Panc1 (cell line): ENCODE results near the gene USP10. TPM values are rescaled to one million over a fixed set of nuclear protein-coding genes. Genes with fewer than 3 reads are reported as not detected.

Source experiments
- ATAC-seq: fragments of 200-7000 bp; cut with Tn5 transposase; 2 replicates; pipeline ENCODE4 v1.9.1; 2020; ENCODE audit warnings: mild to moderate bottlenecking, moderate library complexity
- BruUV-seq: library from RNA; stranded (reverse); fragments of 400-500 nt; replicated peaks from 2 replicates; lab custom pipeline; 2021; lab: Mats Ljungman, UMichigan
- CTCF ChIA-PET: fragments of 300-600 bp; sonication (Branson Sonifier 250); formaldehyde crosslinking; loops from one replicate; lab custom pipeline; 2022; ENCODE audit warnings: antibody characterized with exemption; lab: Charles Lee
- POLR2A ChIA-PET: fragments of 300-600 bp; sonication (Branson Sonifier 250); formaldehyde crosslinking; loops from one replicate; lab custom pipeline; 2022; ENCODE audit warnings: antibody characterized with exemption; lab: Charles Lee
- DNase-seq: peaks from one replicate; pipeline ENCODE4 v3.0.0-alpha.2; 2010; ENCODE audit warnings: low read depth, low spot score
- H3K27ac ChIP-seq: 2 replicates; pipeline ENCODE4 v1.5.1; 2011; ENCODE audit warnings: mild to moderate bottlenecking, low read length, inconsistent platforms
- H3K27me3 ChIP-seq: fragments of 200-500 bp; sonication (Bioruptor generic); 2 replicates; pipeline ENCODE4 v1.6.0; 2014; ENCODE audit warnings: low read length, inconsistent platforms; ENCODE audit not compliant: control insufficient read depth, insufficient read depth
- H3K36me3 ChIP-seq: fragments of 200-500 bp; sonication (Bioruptor generic); 2 replicates; pipeline ENCODE4 v1.5.1; 2014; ENCODE audit warnings: inconsistent platforms, mild to moderate bottlenecking, low read length, moderate library complexity; ENCODE audit not compliant: control insufficient read depth, insufficient read depth
- H3K4me1 ChIP-seq: 2 replicates; pipeline ENCODE4 v1.5.1; 2011; ENCODE audit warnings: inconsistent platforms, mild to moderate bottlenecking, low read length, moderate library complexity; ENCODE audit not compliant: control insufficient read depth, insufficient read depth
- H3K4me3 ChIP-seq, 2 experiments: 2 replicates each; pipeline ENCODE4 v1.5.1; 2011 to 2012; ENCODE audit warnings: low read depth in 2 of 2, low read length in 2 of 2, mild to moderate bottlenecking in 2 of 2, inconsistent platforms in 1 of 2, moderate library complexity in 1 of 2
- H3K9me3 ChIP-seq: fragments of 200-500 bp; sonication (Bioruptor generic); 2 replicates; pipeline ENCODE4 v1.5.1; 2014; ENCODE audit warnings: low read depth, mild to moderate bottlenecking, inconsistent platforms, low read length, moderate library complexity; ENCODE audit not compliant: control insufficient read depth, insufficient read depth
- POLR2AphosphoS5 ChIP-seq: IDR thresholded peaks from 2 replicates; pipeline ENCODE4 v1.6.1; 2012; ENCODE audit warnings: mild to moderate bottlenecking, low read depth, low read length, moderate library complexity
- SIN3A ChIP-seq: IDR thresholded peaks from 2 replicates; pipeline ENCODE4 v1.6.1; 2012; ENCODE audit warnings: low read depth, mild to moderate bottlenecking, low read length, moderate library complexity, borderline replicate concordance; ENCODE audit not compliant: insufficient read depth
- TCF7L2 ChIP-seq: IDR thresholded peaks from 2 replicates; pipeline ENCODE4 v1.6.1; 2011; ENCODE audit warnings: mild to moderate bottlenecking, low read depth, low read length, inconsistent platforms
- in situ Hi-C: cut with HindIII; loops from 2 replicates; pipeline ENCODE4 v1.10.0; 2016; ENCODE audit warnings: low sequenced_read_pairs, low pct_unique_long_range_greater_than_20kb
- intact Hi-C: fragments of 100-400 bp; cut with micrococcal nuclease; formaldehyde crosslinking; loops from one replicate; pipeline ENCODE4 v1.10.0; 2022; ENCODE audit not compliant: unreplicated experiment
- total RNA-seq: library from RNA; stranded (reverse); gene quantifications from one replicate; pipeline ENCODE4 v1.2.1, GENCODE V29; 2021; ENCODE audit not compliant: unreplicated experiment
- TF ChIP-seq, protein P1 (sequence below): fragments of 450-650 bp; IDR thresholded peaks from 2 replicates; pipeline ENCODE4 v1.5.1; 2017; ENCODE audit warnings: mild to moderate bottlenecking
- TF ChIP-seq, protein P2 (sequence below), 2 experiments: IDR thresholded peaks; 2 replicates each; pipeline ENCODE4 v1.6.1; 2011 to 2012; ENCODE audit warnings: low read depth in 2 of 2, control low read depth in 1 of 2, low read length in 1 of 2, mild to moderate bottlenecking in 1 of 2, moderate library complexity in 1 of 2; ENCODE audit not compliant: insufficient read depth in 1 of 2

USP10 gene
- total RNA-seq, 1 experiment from 2014 or later = 77.4 TPM

DNA sequence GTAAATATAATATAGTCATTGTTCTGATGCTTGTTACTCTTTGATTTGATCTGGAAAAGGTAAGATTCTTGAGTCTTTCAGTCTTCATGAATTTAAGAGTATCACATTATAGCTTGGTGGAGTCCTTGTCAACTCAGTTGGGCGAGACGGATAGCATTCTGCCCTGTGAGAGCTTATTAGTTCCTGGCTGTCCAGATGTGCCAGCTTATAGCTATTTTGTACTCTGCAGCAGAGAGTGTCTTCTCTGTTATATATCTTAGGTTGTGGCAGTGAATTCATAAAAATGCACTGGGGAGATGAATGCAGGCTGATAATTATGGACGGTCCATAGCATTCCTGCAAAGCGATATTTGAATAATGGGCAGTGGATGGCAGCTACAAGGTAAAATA, 69.0 kb downstream of the USP10 start:
- no peaks in the 10 kb centered on the region; the same call in 1 of the 2 replicates for H3K36me3 ChIP-seq
- no peaks in the 10 kb centered on the region for H3K4me1 ChIP-seq
- no peak overlapping the region for H3K4me3 ChIP-seq
- intact Hi-C loops (no loop called here), in situ Hi-C loops (no loop called here)
- H3K27me3 ChIP-seq = no peaks in the 10 kb centered on the region
- no peaks in the 10 kb centered on the region for H3K9me3 ChIP-seq
- TF ChIP-seq TCF7L2 (no peak), POLR2AphosphoS5 (no peak)
- TF ChIP-seq, protein P1, sequence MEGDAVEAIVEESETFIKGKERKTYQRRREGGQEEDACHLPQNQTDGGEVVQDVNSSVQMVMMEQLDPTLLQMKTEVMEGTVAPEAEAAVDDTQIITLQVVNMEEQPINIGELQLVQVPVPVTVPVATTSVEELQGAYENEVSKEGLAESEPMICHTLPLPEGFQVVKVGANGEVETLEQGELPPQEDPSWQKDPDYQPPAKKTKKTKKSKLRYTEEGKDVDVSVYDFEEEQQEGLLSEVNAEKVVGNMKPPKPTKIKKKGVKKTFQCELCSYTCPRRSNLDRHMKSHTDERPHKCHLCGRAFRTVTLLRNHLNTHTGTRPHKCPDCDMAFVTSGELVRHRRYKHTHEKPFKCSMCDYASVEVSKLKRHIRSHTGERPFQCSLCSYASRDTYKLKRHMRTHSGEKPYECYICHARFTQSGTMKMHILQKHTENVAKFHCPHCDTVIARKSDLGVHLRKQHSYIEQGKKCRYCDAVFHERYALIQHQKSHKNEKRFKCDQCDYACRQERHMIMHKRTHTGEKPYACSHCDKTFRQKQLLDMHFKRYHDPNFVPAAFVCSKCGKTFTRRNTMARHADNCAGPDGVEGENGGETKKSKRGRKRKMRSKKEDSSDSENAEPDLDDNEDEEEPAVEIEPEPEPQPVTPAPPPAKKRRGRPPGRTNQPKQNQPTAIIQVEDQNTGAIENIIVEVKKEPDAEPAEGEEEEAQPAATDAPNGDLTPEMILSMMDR = no peak
- TF ChIP-seq, protein P2, sequence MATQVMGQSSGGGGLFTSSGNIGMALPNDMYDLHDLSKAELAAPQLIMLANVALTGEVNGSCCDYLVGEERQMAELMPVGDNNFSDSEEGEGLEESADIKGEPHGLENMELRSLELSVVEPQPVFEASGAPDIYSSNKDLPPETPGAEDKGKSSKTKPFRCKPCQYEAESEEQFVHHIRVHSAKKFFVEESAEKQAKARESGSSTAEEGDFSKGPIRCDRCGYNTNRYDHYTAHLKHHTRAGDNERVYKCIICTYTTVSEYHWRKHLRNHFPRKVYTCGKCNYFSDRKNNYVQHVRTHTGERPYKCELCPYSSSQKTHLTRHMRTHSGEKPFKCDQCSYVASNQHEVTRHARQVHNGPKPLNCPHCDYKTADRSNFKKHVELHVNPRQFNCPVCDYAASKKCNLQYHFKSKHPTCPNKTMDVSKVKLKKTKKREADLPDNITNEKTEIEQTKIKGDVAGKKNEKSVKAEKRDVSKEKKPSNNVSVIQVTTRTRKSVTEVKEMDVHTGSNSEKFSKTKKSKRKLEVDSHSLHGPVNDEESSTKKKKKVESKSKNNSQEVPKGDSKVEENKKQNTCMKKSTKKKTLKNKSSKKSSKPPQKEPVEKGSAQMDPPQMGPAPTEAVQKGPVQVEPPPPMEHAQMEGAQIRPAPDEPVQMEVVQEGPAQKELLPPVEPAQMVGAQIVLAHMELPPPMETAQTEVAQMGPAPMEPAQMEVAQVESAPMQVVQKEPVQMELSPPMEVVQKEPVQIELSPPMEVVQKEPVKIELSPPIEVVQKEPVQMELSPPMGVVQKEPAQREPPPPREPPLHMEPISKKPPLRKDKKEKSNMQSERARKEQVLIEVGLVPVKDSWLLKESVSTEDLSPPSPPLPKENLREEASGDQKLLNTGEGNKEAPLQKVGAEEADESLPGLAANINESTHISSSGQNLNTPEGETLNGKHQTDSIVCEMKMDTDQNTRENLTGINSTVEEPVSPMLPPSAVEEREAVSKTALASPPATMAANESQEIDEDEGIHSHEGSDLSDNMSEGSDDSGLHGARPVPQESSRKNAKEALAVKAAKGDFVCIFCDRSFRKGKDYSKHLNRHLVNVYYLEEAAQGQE (IDR thresholded peaks at IDR 0.05; ENCODE audit: insufficient read depth in 1 of 2, low read depth in 2 of 2, low read length in 1 of 2) = no peak
- ChIA-PET POLR2A (interaction anchor here (1.0 kb wide), 1 partner anchor 38 kb away, joined by 3 read pairs; no protein-coding TSS in a partner anchor), CTCF (no interaction called here)
- ATAC-seq (no peak), DNase-seq (no peak)
- no TSS peak for BruUV-seq
- no peak overlapping the region for H3K27ac ChIP-seq

DNA sequence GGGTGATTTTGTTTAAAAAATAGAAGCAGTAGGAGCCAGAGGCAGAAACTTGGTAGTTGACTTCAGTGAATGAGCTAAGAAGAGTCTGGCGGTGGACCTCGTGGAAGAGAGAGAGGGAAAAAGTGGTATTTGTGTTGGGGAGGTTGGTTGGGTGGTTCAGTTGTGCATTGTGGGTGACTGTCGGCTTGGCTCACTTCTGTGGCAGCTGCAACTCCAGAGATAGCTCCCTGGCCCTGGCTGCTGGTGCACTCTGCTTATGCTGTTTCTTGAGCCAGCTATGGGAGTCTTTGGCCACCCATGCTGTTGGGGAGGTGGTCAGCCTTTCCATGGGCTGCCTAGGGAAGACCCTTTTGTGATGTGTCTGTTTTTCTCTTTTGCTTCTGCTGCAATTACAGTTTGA, 69.6 kb downstream of the USP10 start:
- Histone ChIP-seq H3K36me3 (no peaks in the 10 kb centered on the region; the same call in 1 of the 2 replicates), H3K27me3 (no peaks in the 10 kb centered on the region), H3K4me1 (no peaks in the 10 kb centered on the region), H3K4me3 (no peak overlapping the region), H3K27ac (no peak overlapping the region), H3K9me3 (no peaks in the 10 kb centered on the region)
- POLR2A ChIA-PET = interaction anchor here (0.6 kb wide), 1 partner anchor 219 kb away, joined by 3 read pairs; no protein-coding TSS in a partner anchor
- DNase-seq (no peak), ATAC-seq (no peak)
- CTCF ChIA-PET = no interaction called here
- TF ChIP-seq, protein P2 (IDR thresholded peaks at IDR 0.05; ENCODE audit: insufficient read depth in 1 of 2, low read depth in 2 of 2, low read length in 1 of 2) = no peak
- TF ChIP-seq, protein P1 = no peak
- TF ChIP-seq POLR2AphosphoS5 (no peak), TCF7L2 (no peak), SIN3A (no peak)
- intact Hi-C loops (no loop called here), in situ Hi-C loops (no loop called here)
- BruUV-seq = no TSS peak
